Esophagus muscularis mucosa (tissue), 4 donors: Measurements from ENCODE around the gene PRX. TPM values are rescaled to one million over a fixed set of nuclear protein-coding genes. Genes with fewer than 3 reads are reported as not detected.

Experiments used
- DNase-seq: peaks from one replicate; pipeline ENCODE4 v3.0.0-alpha.2; 2017; ENCODE audit errors: extremely low spot score
- H3K27ac ChIP-seq, 4 donors: fragments of 200-600 bp; sonication (generic); replicated peaks in 1 of 4; 1 replicate in 3 of 4; 2 replicates in 1 of 4; pipeline ENCODE4 v1.5.1; 2016 to 2019; ENCODE audit warnings: mild to moderate bottlenecking in 1 of 4
- H3K27me3 ChIP-seq, 4 donors: fragments of 200-600 bp; sonication (generic); one replicate each; pipeline versions ENCODE4 v1.5.1 to v1.6.0; 2016 to 2019
- H3K36me3 ChIP-seq, 4 donors: fragments of 200-600 bp; sonication (generic); one replicate each; pipeline ENCODE4 v1.5.1; 2016 to 2019
- H3K4me1 ChIP-seq, 4 donors: fragments of 200-600 bp; sonication (generic); one replicate each; pipeline ENCODE4 v1.5.1; 2016 to 2019
- H3K4me3 ChIP-seq, 4 donors: fragments of 200-600 bp; sonication (generic); 1 replicate in 2 of 4; 2 replicates in 2 of 4; pipeline ENCODE4 v1.5.1; 2016 to 2019; ENCODE audit warnings: mild to moderate bottlenecking in 4 of 4, moderate library complexity in 1 of 4
- H3K9me3 ChIP-seq, 4 donors: fragments of 200-600 bp; sonication (generic); 1 replicate in 3 of 4; 2 replicates in 1 of 4; pipeline ENCODE4 v1.5.1; 2016 to 2019
- EP300 ChIP-seq: sonication (generic); formaldehyde crosslinking; IDR thresholded peaks from one replicate; pipeline ENCODE4 v1.6.1; 2017; ENCODE audit warnings: antibody characterized with exemption
- POLR2A ChIP-seq: fragments of 450-650 bp; IDR thresholded peaks from one replicate; pipeline ENCODE4 v1.6.1; 2017; ENCODE audit warnings: antibody characterized with exemption, moderate library complexity, mild to moderate bottlenecking, low read depth
- POLR2AphosphoS5 ChIP-seq, 2 donors: sonication (generic); formaldehyde crosslinking; IDR thresholded peaks; one replicate each; pipeline ENCODE4 v1.6.1; 2017; ENCODE audit warnings: antibody characterized with exemption in 2 of 2
- WGBS: methylation state at CpG from one replicate; pipeline ENCODE4 v1.1.5; 2018; 5-methylcytosine and 5-hydroxymethylcytosine counted together
- intact Hi-C: fragments of 100-400 bp; cut with DNase I; formaldehyde crosslinking; loops from one replicate; pipeline ENCODE4 v1.15.1; 2023
- total RNA-seq, 4 donors: library from RNA; depleted of rRNA; stranded (reverse); fragments of >200 nt; gene quantifications; one replicate each; pipeline versions ENCODE4 v1.1.0 to v1.2.1, GENCODE V29; 2016
- TF ChIP-seq, protein P1 (sequence below), 3 experiments: fragments of 200-600 bp in 2 of 3; fragments of 450-650 bp in 1 of 3; sonication (generic) in 2 of 3; IDR thresholded peaks; one replicate each; pipeline ENCODE4 v1.5.1; 2017 to 2019; ENCODE audit warnings: antibody characterized with exemption in 3 of 3, mild to moderate bottlenecking in 2 of 3, moderate library complexity in 1 of 3

The PRX gene
- total RNA-seq, 4 donors from 2014 or later = 5.8 to 12.4 (median 8.8) TPM

DNA sequence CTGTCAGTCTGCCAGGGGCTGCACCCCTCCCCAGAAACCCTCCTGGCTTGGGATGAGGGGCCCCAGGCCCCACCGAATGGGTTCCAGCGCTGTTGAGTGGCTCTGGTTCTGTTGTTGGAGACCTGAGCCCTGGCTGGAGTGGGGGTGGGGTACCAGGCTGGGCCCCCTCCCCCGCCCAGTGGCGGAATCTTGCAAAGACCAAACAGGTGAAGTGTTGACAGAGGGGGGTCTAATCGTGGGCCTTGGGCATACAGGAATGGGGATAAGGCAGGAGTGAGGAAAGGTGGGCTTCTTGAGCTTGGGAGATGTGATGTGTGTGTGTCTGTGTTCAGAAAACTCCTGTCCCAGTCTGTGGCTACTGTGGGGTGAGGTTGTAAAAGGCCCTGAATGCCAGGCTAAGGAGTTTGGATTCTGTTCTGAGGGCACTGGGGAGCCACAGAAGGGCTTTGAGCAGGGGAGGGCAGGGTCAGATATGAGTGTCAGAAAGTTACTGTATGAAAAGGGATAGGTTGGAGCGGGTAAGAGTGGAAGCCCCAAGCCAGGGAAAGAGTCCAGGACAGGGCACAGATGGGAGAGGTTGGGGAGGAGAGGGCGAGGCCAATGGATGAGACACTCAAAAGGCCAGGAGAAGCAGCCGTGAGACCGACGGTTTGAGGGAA lies 23.0 kb downstream of the PRX start, which contains the start of gene HIPK4:
Gene HIPK4, minus strand, starts transcription at position 98 of the 659 bp plus-strand sequence. CDS start 279 bp downstream, outside the sequence.
- no peaks in the 10 kb centered on the region for H3K9me3 ChIP-seq
- WGBS = 87% methylated on average over 8 of the region's 10 CpGs
- H3K36me3 ChIP-seq = no peaks in the 10 kb centered on the region
- no peaks in the 10 kb centered on the region for H3K27me3 ChIP-seq
- TF ChIP-seq, protein P1, sequence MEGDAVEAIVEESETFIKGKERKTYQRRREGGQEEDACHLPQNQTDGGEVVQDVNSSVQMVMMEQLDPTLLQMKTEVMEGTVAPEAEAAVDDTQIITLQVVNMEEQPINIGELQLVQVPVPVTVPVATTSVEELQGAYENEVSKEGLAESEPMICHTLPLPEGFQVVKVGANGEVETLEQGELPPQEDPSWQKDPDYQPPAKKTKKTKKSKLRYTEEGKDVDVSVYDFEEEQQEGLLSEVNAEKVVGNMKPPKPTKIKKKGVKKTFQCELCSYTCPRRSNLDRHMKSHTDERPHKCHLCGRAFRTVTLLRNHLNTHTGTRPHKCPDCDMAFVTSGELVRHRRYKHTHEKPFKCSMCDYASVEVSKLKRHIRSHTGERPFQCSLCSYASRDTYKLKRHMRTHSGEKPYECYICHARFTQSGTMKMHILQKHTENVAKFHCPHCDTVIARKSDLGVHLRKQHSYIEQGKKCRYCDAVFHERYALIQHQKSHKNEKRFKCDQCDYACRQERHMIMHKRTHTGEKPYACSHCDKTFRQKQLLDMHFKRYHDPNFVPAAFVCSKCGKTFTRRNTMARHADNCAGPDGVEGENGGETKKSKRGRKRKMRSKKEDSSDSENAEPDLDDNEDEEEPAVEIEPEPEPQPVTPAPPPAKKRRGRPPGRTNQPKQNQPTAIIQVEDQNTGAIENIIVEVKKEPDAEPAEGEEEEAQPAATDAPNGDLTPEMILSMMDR (IDR thresholded peaks at IDR 0.05) = no peak
- TF ChIP-seq EP300 (no peak), POLR2AphosphoS5 (IDR thresholded peaks at IDR 0.05) (no peak), POLR2A (no peak)
- no peak within 1 kb of the TSS for H3K27ac ChIP-seq
- intact Hi-C loops = no loop called here
- H3K4me1 ChIP-seq = no peaks in the 10 kb centered on the region
- DNase-seq = no peak
- H3K4me3 ChIP-seq = no peak within 1 kb of the TSS

DNA sequence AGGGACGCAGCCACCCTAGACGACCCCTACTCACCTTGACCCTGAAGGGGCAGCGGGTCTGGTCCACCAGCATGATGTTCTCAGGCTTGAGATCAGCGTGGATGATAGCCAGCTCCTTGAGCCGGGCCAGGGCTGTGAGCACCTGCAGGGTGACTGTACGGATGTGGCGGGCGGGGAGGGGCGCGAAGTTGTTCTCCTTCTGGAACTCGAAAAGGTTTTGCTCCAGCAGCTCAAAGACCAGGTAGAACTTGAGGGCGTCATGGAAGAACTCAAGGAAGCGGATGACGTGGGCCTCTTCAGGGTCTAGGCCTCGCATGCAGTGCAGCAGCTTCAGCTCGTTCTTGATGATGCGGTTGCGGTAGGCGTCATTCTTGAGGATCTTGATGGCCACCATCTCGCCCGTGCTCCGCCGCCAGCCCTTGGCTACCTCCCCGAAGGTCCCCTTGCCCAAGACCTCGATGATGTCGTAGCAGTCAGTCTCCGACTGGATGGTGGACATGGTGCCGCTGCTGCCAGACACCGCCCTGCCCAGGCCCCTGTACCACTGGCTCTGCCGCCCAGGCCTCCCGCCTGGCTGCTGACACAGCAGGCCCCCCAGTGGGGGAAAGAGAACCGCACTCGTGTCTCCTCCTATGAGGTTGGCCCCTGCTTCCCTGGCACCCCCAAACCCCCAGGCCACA lies 23.6 kb downstream of the PRX start:
- TF ChIP-seq, protein P1 (IDR thresholded peaks at IDR 0.05) = no peak
- TF ChIP-seq EP300 (no peak), POLR2A (no peak), POLR2AphosphoS5 (IDR thresholded peaks at IDR 0.05) (no peak)
- DNase-seq = no peak
- no peaks in the 10 kb centered on the region for H3K36me3 ChIP-seq
- intact Hi-C loops = no loop called here
- no peak overlapping the region for H3K4me3 ChIP-seq
- H3K4me1 ChIP-seq = no peaks in the 10 kb centered on the region
- H3K27ac ChIP-seq = no peak overlapping the region
- 95% methylated on average over 21 of the region's 33 CpGs for WGBS
- no peaks in the 10 kb centered on the region for H3K9me3 ChIP-seq
- no peaks in the 10 kb centered on the region for H3K27me3 ChIP-seq

DNA sequence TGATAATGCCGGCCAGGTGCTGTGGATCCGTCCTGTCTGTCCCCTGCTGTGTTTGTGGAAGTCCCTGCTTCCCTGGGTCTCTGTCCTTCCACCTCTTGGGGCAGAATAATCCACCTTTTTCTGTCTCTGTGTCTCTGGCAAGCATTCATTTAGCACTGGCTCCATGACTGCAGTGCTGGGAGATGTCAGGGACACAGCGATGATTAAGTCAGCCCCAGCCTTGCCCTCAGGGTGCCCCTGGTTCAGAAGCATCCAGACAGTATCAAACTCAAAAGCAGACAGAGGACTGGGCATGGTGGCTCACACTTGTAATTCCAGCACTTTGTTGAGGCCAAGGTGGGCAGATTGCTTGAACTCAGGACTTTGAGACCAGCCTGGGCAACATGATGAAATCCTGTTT lies 24.7 kb downstream of the PRX start:
- DNase-seq = no peak
- Histone ChIP-seq H3K27ac (no peak overlapping the region), H3K4me3 (no peak overlapping the region), H3K36me3 (no peaks in the 10 kb centered on the region), H3K27me3 (no peaks in the 10 kb centered on the region), H3K4me1 (no peaks in the 10 kb centered on the region), H3K9me3 (no peaks in the 10 kb centered on the region)
- TF ChIP-seq EP300 = no peak
- TF ChIP-seq, protein P1 (IDR thresholded peaks at IDR 0.05) = no peak
- TF ChIP-seq POLR2AphosphoS5 (IDR thresholded peaks at IDR 0.05) = no peak
- TF ChIP-seq POLR2A = no peak
- 84% methylated on average over 3 of the region's 3 CpGs for WGBS
- intact Hi-C loops = no loop called here

DNA sequence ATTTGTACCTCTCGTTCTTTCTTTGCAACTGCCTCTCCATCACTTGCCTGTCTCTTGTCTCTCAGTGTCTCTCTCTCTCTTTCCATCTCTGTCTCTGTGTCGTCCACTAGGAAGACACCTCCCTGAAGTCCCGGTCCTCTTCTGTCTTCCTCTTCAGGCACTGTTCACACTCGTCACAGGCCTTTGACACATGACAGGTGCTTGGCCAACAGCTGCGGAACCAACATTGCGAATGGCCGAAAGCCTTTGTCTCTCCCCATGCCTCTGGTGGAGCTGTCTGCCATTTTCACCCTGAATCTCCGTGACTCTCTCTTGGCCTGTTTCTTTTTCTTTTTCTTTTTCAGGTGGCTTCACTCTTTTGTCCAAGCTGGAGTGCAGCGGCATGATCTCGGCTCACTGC lies 26.0 kb downstream of the PRX start:
- no peak overlapping the region for H3K4me3 ChIP-seq
- H3K27me3 ChIP-seq = no peaks in the 10 kb centered on the region
- no peaks in the 10 kb centered on the region for H3K36me3 ChIP-seq
- no peaks in the 10 kb centered on the region for H3K4me1 ChIP-seq
- H3K9me3 ChIP-seq = no peaks in the 10 kb centered on the region
- intact Hi-C loops = no loop called here
- TF ChIP-seq POLR2A (no peak), POLR2AphosphoS5 (IDR thresholded peaks at IDR 0.05) (no peak), EP300 (no peak)
- TF ChIP-seq, protein P1 (IDR thresholded peaks at IDR 0.05) = no peak
- no peak for DNase-seq
- no peak overlapping the region for H3K27ac ChIP-seq
- 91% methylated on average over 10 of the region's 10 CpGs for WGBS
